HPDE6-E6E7 (cell line): Measurements from ENCODE around the gene RBM6.

Source experiments
- DNase-seq: peaks from one replicate; pipeline ENCODE4 v3.0.0; 2011; ENCODE audit warnings: missing footprints; ENCODE audit errors: extremely low spot score

The RBM6 gene

DNA sequence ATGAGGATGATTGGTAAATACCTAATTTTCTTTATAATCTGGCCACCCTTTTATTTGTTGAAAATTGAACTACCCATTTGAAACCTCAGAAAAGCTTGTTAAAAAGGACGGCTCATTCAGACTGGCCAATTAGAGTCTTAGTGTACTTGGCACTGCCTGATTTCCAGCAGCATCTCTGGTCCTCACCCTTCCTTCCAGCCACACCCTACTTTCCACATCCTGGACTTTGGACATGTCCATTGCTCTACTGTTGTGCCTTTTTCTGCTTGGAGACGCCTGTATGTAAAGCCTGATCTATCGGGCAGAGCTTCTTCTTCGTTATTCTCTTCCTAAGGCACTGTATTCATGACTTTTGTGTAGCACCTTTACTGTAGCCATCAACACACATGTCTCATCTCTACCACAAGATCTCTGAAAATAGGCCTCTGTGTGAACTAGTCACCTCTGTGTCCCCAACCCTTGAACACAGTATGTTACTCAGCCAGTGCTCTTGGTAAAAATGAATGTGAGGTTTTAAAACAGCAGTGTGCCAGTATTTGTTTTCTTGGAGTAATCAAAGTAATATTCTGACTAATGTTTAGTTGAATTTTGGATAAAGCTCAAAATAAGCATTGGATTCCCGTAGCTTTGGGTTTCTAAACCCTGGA lies 155.5 kb downstream of the RBM6 start:
- DNase-seq, result no peak

DNA sequence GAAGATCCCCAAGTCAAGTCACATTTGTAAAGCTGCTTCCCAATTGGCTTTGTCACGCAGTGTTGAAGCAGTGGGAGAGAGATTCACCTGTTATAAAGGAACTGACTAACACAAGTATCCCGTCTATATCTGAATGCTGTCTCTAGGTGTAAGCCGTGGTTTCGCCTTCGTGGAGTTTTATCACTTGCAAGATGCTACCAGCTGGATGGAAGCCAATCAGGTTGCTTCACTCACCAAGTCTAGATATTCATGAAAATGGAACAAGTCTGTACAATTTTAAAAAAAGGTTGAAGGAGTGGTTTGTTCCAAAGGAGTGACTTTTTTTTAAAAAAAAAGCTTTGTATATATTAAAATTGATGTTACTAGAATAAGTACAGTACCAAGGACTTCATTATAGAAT lies 160.4 kb downstream of the RBM6 start:
- DNase-seq, result no peak

DNA sequence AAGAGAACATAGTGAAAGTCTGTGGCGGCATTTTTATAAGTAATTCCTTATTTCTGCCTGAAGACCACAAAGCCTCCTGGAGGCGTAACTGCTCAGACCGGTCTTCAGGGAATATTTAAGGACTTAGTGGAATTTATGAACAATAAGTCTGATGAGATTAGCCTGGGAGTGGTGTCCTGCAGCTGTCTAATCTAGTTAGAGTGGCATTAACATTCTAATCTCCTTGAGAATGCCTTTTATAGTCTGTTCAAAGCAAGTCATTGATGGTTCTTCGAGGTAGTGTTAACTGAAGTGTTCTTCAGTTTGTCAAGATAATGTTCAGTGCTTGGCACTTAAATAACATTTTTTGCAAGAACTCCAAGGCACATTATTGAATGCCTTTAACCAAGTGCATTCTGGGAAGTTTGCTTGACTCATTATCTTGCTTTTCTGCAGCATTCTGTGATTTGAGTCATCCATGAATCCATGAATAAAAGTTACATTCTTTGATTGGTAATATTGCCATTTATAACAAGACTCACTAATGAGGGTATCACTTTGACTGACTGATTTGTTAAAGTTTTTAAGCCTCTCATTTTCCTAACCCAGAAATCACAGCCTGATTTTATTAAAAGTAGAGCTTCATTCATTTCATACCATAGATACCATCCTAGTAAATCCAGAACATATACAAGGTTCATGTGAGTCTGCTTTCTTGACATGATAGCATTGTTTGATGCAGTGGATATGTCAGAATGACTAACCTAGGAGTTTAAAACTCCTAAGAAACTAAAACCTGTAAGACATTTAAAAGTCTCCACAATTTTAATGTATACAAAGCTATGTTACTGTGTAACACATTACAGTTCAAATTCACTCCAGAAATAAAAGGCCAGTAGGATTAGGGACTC lies 161.3 kb downstream of the RBM6 start:
- no peak for DNase-seq

DNA sequence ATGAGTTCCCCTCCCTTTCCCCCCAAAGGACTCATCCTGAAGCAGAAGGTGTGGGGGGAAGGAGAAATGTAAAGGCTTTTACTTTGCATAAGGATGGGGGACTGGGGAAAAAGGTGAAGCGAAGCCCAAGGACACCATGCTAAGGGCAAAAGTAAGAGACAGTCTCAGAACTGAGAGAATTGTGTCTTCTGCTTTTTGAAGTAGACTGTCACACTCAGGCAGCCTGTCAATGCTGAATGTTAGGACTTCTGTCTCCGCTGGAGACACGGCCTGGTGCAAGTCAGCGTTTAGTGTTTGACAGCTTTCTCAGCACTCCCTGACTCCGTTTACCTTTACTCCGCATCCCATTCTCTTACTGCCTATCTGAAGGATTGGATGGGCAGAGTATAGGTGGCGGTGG lies 162.6 kb downstream of the RBM6 start:
- DNase-seq, result no peak

DNA sequence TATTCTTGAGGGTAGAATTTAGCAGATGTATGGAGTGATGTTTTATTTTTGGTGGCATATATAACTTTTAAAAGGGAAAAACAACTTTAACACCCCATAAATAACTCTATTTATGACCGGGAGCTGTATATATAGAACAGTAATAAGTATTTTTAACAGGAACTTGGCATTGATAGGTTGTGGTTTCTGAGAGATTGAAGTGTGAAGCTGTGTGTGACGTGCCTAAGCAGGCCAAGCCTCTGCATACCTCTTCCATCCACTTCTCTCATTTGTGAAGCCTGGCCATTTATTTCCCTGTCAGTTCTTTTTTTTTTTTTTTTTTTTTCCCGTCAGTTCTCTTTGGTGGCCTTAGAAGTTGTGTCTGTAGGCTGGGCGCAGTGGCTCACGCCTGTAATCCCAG lies 171.8 kb downstream of the RBM6 start:
- DNase-seq, result no peak

DNA sequence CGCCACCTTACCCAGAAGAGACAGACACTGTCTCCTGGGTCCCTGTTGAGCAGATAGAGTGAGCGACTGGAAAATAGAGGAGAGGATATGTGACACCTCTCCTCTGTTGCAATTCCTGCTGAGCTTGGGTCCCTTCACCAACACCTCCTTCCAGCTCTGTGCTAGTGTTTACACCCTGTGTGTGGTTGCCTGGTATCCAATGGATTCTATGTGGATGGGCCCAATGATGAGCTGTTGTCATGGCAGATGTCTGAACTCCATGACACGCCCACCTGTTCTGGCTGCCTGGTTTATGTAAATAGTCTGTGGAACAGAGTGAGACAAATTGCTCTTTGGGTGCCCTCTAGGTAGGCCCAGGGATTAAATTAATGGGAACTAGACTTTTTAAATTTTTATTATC lies 172.5 kb downstream of the RBM6 start:
- DNase-seq, result no peak

DNA sequence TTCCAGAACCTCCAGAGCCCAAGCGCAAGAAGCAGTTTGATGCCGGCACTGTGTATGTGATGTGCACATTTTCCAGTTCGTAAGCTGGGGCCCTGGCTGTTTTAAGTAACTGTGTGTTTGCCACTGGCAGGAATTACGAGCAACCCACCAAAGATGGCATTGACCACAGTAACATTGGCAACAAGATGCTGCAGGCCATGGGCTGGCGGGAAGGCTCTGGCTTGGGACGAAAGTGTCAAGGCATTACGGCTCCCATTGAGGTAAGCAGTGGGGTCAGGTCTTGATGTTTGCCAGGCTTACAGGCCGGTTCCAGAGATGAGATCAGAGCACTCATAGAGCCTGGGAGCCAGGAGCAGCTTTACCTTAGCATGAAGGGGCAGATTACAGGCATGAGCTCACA lies 177.2 kb downstream of the RBM6 start:
- DNase-seq, result no peak

DNA sequence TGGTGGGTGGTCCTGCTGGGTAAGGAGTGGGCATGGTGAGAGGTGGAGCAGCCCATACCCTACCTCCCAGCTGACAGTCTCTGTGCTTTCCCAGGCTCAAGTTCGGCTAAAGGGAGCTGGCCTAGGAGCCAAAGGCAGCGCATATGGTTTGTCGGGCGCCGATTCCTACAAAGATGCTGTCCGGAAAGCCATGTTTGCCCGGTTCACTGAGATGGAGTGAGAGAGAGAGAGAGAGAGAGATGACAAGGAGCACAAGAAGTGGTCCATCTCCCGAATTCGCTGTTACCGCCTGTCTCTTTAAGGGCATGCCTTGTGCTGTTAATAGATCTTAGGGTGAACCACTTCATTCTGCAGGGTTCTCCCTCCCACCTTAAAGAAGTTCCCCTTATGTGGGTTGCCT lies 178.3 kb downstream of the RBM6 start:
- DNase-seq, result no peak

DNA sequence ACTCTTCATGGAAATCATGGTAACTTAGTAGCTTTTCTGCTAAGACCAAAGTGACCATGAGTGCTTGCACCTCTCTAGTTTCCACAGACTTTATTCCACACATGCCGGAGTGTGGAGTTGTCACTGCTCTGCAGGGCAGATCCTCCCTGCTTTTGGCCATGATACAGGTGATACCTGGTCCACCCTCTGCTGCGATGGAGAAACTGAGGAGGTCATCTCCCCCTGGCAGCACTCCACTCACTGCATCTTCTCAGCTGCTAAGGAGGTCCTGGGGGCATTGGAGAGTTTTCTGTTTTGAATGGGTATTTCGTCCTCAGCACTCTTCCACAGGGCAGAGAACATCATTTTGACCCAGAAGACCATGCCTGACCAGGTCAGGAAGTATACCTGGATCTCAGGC lies 179.8 kb downstream of the RBM6 start:
- no peak for DNase-seq

DNA sequence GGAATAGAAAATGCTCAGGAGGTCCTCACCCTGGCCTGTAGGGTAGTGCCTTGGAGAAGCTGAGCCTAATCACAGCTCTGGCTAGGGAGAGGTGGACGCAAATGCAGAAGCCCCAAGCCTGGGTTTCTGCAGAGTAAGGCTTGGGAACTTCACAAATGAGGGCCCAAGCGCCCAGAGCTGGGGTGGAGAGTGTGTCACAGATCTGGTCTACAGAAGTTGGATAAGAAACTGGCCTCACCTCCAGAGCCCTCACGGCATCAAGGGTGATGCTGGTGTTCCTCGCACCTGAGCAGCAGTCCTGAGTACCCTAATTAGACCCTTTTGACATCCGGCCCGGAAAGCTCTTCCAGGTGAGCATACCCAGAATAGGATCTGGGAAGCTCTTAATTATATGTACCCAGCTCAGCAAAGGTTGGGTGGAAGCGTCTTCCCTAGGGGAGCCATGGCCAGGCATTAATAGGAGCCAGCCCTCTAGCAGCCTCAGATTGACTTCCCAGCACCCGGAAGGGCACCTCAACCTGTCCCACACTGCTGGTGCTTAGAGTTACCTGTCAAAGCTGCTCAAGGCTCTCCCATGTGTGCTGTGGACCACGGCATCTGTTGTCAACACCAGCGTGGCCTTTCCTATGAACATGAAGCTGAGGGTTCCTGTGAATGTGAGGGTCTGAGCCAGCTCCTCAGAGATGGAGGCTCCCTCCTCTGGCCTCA lies 180.6 kb downstream of the RBM6 start:
- no peak for DNase-seq

DNA sequence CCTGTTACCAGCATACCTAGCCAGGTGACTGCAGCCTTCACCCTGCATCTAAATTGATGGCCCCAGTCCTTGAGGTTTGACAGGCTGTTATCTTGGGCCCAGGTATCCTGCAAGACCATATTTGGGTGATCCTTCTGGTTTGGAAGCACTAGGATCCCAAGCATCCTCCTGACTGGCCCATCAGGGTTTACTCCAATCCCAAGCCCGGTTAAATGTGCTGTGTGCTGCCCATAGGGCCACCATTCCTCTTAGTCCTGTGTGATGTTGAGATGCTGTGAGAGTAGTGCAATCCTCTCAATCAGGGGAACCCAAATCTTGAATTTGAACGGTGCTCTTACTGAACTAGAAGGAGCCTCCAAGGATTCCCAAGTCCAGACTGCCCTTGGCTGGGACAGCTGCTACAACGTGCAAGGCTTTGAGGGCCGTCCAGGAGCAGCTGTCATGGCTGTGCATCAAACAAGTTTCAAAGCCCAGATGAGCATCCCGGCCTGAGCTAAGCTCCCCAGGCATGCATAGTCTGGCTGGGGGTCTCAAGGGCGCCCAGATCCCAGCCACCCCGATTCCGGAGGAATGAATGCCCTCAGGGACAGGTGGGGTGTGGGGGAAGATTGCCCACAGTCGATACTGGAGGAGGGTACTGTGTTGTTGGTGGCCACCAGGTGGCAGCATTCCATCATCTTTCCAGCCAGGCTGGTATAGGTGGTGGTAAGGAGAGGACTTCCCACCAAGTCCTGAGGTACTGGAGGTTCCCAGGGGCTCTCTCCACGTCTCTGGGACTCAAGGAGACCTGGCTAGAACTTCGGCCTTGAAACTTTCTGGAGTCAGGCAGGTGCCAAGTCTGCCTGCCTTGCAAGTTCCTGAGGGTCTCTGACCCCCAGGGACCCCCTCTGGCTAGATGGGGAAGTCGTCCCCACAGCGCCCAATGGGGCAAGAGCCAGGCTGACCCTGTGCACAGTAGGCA lies 181.4 kb downstream of the RBM6 start:
- DNase-seq, result peak; percentile 65

DNA sequence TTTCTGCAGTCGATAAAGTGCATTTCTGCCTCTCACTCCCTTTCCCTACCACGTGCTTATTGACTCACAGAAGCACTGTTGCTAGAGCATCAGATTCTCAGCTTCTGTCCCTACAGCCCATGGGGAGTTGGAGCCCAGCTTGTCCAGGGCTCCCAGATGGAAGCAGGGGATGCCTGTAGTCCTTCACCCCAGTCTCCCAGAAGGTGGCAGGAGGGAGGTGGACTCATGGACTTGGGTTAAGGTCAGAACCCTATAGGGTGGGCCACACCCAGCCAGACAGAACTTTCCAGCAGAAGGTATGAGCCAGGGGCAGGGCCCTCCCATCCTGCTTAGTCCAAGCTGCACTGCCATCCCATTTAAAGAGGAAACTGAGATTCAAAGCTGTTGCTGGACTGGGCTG lies 182.1 kb downstream of the RBM6 start:
- no peak for DNase-seq

DNA sequence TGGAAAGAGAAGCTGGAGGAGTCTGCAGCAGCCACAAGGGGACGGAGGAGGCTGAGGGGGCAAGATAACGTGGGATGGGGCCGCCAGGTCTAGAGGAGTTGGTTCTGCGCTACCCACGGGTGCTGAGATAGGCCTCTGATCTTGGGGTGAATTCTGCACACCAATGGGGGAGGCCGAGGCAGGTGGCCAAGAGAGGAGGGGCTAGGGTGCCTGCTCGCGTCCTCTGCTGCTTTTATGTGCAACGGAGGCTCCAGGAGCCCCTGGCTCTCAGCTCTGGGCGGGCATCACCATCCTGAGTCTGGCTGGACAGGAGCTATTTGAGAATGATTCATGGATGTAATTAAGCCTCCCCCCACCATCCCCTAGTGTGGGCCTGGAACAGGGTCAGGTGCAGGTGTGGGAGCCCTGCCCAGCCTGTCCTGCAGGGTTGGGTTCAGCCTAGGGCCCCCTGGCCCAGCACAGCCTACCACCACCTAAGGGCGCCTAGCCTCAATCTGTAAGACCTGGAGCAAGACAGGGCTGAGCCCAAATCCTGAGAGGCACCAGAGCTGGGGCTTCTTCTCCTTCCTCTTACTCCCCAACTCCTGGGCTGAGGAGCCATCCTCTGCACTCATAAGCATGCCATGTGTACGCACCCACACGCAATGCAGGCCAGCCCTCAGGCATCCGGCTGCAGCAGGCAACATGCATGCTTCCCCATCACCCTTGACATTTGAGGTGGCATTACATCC lies 182.9 kb downstream of the RBM6 start:
- DNase-seq, result no peak

DNA sequence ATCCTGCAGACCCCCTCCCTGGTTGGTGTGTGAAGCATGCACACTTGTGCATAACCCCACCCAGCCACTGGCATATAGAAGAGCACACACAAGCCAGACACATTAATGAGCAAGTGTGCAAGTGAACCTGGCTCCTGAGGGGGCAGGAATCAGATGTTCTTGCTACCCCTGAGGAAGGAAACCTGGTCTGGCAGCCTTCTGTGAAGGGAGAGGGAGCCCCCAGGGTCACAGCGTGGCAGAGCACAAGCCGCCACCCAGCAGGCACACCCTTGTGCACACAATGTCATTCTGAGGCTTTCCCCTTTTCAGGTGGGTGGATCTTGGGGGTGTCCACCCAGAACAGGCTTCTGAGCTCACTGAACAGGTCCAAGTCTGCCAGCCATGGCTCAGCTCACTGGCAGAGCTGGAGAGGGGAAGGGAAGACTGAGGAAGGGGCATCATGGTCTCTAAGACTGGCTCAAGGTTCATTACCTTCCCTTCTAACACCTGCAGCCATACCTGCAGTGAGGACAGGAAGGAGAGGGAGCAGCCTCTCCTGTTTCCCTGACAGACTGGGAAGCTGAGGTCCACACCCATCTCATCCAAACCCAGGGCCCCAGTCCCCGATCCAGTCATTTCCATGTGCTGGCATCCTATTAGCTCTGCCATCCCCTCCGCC lies 183.6 kb downstream of the RBM6 start:
- no peak for DNase-seq

DNA sequence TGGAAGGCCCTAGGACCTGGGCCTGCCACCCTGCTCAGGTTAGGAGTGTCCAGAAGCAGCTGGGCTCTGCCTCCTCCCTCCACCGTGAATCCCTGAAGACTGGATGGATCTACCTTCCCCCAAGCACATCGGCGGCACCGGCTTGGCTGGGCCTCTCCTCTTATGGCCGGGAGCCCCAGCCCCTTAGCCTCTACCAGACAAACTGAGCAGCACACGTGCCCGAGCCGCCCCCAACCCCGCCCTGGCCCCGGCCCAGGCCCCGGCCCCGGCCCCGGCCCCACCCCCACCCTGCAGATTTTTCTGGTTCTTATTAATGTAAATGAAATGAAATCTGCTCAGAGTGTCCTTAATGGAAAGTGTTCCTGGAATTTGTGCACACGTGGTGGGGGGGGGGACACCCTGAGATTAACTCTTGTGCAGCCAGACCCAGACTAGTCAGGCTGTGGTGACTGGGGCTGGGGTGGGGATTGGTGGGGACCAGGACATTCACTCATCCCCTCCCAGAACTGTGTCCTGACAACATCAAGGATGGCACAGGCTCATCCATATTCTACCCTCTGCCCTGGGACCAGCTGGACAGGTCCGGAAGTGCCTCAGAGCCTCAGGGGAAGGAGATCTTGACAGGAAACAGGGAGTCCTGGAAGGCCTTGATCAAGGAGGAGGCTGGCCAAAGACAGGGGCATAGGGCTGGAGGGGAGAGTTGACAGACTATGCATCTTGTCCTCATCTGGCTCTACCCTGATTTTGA lies 184.3 kb downstream of the RBM6 start:
- DNase-seq, result no peak

DNA sequence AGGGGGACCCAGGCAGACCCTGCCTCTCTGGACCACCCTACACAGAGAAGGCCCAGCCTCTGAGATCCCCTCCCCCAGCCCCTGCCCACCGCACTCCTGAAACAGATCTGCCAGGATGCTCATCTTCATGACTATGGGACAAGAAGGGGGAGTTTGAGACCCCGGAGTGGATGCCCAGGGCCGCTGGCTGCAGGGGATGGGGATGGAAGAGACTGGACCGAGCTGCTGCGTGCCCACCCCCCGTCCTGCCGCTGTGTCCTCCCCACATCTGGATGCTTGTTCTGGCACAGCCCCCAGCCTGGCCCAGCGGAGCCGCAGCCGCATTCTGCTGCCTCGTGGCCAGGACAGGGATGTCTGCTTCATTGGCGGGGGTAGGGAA lies 184.8 kb downstream of the RBM6 start:
- DNase-seq, result no peak

DNA sequence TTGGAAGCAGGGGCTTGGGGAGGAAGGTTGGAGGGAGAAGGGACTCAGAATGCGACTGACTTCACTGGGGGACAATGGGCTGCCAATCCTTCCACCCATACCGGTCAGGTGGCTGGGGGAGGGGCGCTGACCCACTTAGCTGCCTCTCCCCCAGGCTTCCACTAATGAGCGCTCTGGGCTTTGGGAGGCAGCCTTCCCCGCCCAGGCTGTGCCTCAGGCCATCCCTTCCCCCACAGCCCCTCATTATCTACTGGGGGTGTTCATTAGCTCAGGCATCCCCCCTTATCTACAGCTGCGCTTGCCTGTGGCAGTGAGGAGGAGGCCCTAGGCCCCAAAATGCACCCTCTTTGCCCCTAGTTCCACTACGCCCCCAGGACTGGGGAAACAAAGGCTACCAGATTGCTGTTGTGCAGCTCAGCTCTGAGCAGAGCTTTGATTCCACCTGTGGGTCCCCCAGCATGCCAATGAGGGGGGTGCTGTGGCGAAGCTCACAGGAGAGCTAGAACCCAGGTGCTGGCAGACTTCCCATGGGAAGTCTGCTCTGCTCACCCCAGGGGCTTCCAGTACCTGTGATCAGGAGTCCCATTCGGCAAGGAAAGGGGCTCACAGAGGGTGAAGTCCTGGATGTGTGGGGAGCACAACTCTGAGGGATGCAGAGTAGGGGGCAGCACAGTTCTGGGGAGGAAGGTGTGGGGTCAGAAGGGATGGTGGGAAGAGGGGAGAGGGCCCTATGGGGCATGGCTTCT lies 185.8 kb downstream of the RBM6 start:
- DNase-seq, result no peak

DNA sequence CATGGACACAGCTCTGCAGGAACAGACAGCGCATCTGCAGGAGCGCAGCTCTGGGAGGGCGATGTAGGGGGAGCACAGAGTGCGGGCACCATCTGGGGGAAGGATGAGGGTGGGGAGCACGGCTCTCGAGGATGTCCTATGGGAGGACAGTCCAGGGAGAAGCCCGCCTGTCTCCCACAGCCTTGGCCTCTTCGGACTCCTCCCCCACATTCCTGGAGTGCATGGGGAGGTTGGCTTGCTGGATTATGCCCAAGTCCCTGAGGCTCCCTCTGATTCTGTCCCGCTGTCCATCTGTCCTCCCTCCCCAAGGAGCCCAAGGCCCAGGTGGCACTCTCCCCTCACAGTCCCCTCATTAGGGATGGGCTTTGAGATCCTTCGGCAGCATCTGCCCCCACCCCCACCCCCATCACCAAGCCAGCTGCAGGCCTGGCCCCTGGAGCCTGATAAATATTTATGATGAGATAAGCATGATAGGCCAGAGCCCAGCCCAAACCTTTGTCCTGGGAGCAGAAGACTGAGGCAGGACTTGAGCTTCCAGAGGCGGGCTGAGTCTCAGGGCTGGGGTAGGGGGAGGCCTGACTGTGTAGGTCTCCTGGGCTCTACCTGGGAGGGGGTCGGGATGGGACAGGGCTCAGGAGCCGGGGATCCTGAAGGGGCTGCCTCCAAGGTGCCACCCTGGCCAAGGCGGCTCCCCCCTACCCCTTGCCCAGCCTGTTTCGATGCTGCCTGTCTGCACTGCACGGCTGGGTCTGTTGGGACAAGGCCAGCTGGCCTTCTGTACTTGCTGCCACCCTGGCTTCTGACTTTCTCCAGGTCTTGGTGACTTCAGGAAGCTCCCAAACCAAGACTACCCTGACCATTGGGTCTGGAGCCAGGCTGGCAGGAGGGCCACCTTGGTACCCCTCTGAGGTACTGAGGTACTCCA lies 186.6 kb downstream of the RBM6 start:
- no peak for DNase-seq
